ENCODE results near the gene LARGE1. TPM values are rescaled to one million over a fixed set of nuclear protein-coding genes. Genes with fewer than 3 reads are reported as not detected.

Gene LARGE1
- total and polyA plus RNA-seq, 5 donors = 23.8 to 100.0 (median 73.1) TPM

GRCh38 chr22:33598821-33599220, 321.5 kb downstream of the LARGE1 start:
- no peak for ATAC-seq
- no peaks in the 10 kb centered on the region for H3K27me3 ChIP-seq (ENCODE audit: control insufficient read depth, insufficient read depth)
- 87% methylated on average over 1 of the region's 1 CpG for WGBS

GRCh38 chr22:33597274-33597985, 322.8 kb downstream of the LARGE1 start:
- intact Hi-C loops (cut with DNase I) = no loop called here
- Histone ChIP-seq H3K4me1 (ENCODE audit: control insufficient read depth, insufficient read depth, low read length) (peaks cover 4% of the 10 kb centered on the region), H3K9me3 (ENCODE audit: control insufficient read depth, low read length) (no peaks in the 10 kb centered on the region), H3K27me3 (ENCODE audit: control insufficient read depth, insufficient read depth) (no peaks in the 10 kb centered on the region), H3K4me3 (ENCODE audit: low read length) (no peak overlapping the region), H3K27ac (ENCODE audit: low read length) (no peak overlapping the region)
- WGBS = 92% methylated on average over 6 of the region's 6 CpGs
- ATAC-seq (no peak), DNase-seq (no peak)

More at GRCh38 chr22:33598821-33599220, 321.5 kb downstream of the LARGE1 start:
- H3K9me3 ChIP-seq (ENCODE audit: control insufficient read depth, low read length) = no peaks in the 10 kb centered on the region
- intact Hi-C loops (cut with DNase I) = no loop called here
- H3K4me1 ChIP-seq (ENCODE audit: control insufficient read depth, insufficient read depth, low read length) = peaks cover 4% of the 10 kb centered on the region
- no peak overlapping the region for H3K27ac ChIP-seq (ENCODE audit: low read length)
- no peak for DNase-seq
- no peak overlapping the region for H3K4me3 ChIP-seq (ENCODE audit: low read length)

GRCh38 chr22:33593818-33594217, 326.5 kb downstream of the LARGE1 start:
- Histone ChIP-seq H3K27ac (ENCODE audit: low read length) (no peak overlapping the region), H3K4me3 (ENCODE audit: low read length) (no peak overlapping the region), H3K27me3 (ENCODE audit: control insufficient read depth, insufficient read depth) (no peaks in the 10 kb centered on the region), H3K4me1 (ENCODE audit: control insufficient read depth, insufficient read depth, low read length) (no peaks in the 10 kb centered on the region), H3K9me3 (ENCODE audit: control insufficient read depth, low read length) (no peaks in the 10 kb centered on the region)
- no peak for DNase-seq
- 94% methylated on average over 5 of the region's 5 CpGs for WGBS
- intact Hi-C loops (cut with DNase I) = no loop called here
- ATAC-seq = no peak

GRCh38 chr22:33591946-33592345, 328.3 kb downstream of the LARGE1 start:
- no peak overlapping the region for H3K4me3 ChIP-seq (ENCODE audit: low read length)
- intact Hi-C loops (cut with DNase I) = no loop called here
- H3K27me3 ChIP-seq (ENCODE audit: control insufficient read depth, insufficient read depth) = no peaks in the 10 kb centered on the region
- no peak for DNase-seq
- no peaks in the 10 kb centered on the region for H3K4me1 ChIP-seq (ENCODE audit: control insufficient read depth, insufficient read depth, low read length)
- H3K9me3 ChIP-seq (ENCODE audit: control insufficient read depth, low read length) = no peaks in the 10 kb centered on the region
- ATAC-seq = no peak
- H3K27ac ChIP-seq (ENCODE audit: low read length) = no peak overlapping the region

- Histone ChIP-seq H3K27ac (ENCODE audit: low read length) (no peak overlapping the region), H3K4me3 (ENCODE audit: low read length) (no peak overlapping the region), H3K9me3 (ENCODE audit: control insufficient read depth, low read length) (no peaks in the 10 kb centered on the region), H3K27me3 (ENCODE audit: control insufficient read depth, insufficient read depth) (no peaks in the 10 kb centered on the region), H3K4me1 (ENCODE audit: control insufficient read depth, insufficient read depth, low read length) (no peaks in the 10 kb centered on the region)
- intact Hi-C loops (cut with DNase I) = loop anchor here in 1 of 4 donors (10.0 kb wide), 1 partner anchor 284 kb away; no protein-coding TSS in a partner anchor
- no peak for DNase-seq
- no peak for ATAC-seq
Measured at GRCh38 chr22:33589297-33589696, 331.0 kb downstream of the LARGE1 start.

- no peaks in the 10 kb centered on the region for H3K4me1 ChIP-seq (ENCODE audit: control insufficient read depth, insufficient read depth, low read length)
- no peak overlapping the region for H3K4me3 ChIP-seq (ENCODE audit: low read length)
- no peaks in the 10 kb centered on the region for H3K9me3 ChIP-seq (ENCODE audit: control insufficient read depth, low read length)
- no peaks in the 10 kb centered on the region for H3K27me3 ChIP-seq (ENCODE audit: control insufficient read depth, insufficient read depth)
- no peak for ATAC-seq
- H3K27ac ChIP-seq (ENCODE audit: low read length) = no peak overlapping the region
- no peak for DNase-seq
- 90% methylated on average over 2 of the region's 2 CpGs for WGBS
- intact Hi-C loops (cut with DNase I) = loop anchor here in 1 of 4 donors (10.0 kb wide), 1 partner anchor 284 kb away; no protein-coding TSS in a partner anchor
Measured at GRCh38 chr22:33588860-33589259, 331.4 kb downstream of the LARGE1 start.

- DNase-seq (no peak), ATAC-seq (no peak)
- Histone ChIP-seq H3K4me1 (ENCODE audit: control insufficient read depth, insufficient read depth, low read length) (no peaks in the 10 kb centered on the region), H3K27me3 (ENCODE audit: control insufficient read depth, insufficient read depth) (no peaks in the 10 kb centered on the region), H3K27ac (ENCODE audit: low read length) (no peak overlapping the region), H3K4me3 (ENCODE audit: low read length) (no peak overlapping the region), H3K9me3 (ENCODE audit: control insufficient read depth, low read length) (no peaks in the 10 kb centered on the region)
- 87% methylated on average over 5 of the region's 5 CpGs for WGBS
- intact Hi-C loops (cut with DNase I) = loop anchor here in 2 of 4 donors (5.0 to 10.0 kb wide), 2 partner anchors 67 to 279 kb away; no protein-coding TSS in a partner anchor
Measured at GRCh38 chr22:33584152-33584551, 336.1 kb downstream of the LARGE1 start.

GRCh38 chr22:33582822-33583400, 337.4 kb downstream of the LARGE1 start:
- ATAC-seq = no peak
- no peaks in the 10 kb centered on the region for H3K9me3 ChIP-seq (ENCODE audit: control insufficient read depth, low read length)
- no peaks in the 10 kb centered on the region for H3K4me1 ChIP-seq (ENCODE audit: control insufficient read depth, insufficient read depth, low read length)
- intact Hi-C loops (cut with DNase I) = loop anchor here in 2 of 4 donors (5.0 to 10.0 kb wide), 2 partner anchors 66 to 278 kb away; no protein-coding TSS in a partner anchor
- no peak overlapping the region for H3K27ac ChIP-seq (ENCODE audit: low read length)
- H3K27me3 ChIP-seq (ENCODE audit: control insufficient read depth, insufficient read depth) = no peaks in the 10 kb centered on the region
- H3K4me3 ChIP-seq (ENCODE audit: low read length) = no peak overlapping the region
- no peak for DNase-seq
- 92% methylated on average over 1 of the region's 1 CpG for WGBS

- WGBS = 89% methylated on average over 7 of the region's 7 CpGs
- DNase-seq (no peak), ATAC-seq (no peak)
- no peaks in the 10 kb centered on the region for H3K9me3 ChIP-seq (ENCODE audit: control insufficient read depth, low read length)
- intact Hi-C loops (cut with DNase I) = loop anchor here in 2 of 4 donors (5.0 to 10.0 kb wide), 2 partner anchors 63 to 276 kb away; no protein-coding TSS in a partner anchor
- no peak overlapping the region for H3K4me3 ChIP-seq (ENCODE audit: low read length)
- no peak overlapping the region for H3K27ac ChIP-seq (ENCODE audit: low read length)
- H3K27me3 ChIP-seq (ENCODE audit: control insufficient read depth, insufficient read depth) = no peaks in the 10 kb centered on the region
- H3K4me1 ChIP-seq (ENCODE audit: control insufficient read depth, insufficient read depth, low read length) = no peaks in the 10 kb centered on the region
Measured at GRCh38 chr22:33580310-33580709, 340.0 kb downstream of the LARGE1 start.

- Histone ChIP-seq H3K9me3 (ENCODE audit: control insufficient read depth, low read length) (no peaks in the 10 kb centered on the region), H3K4me1 (ENCODE audit: control insufficient read depth, insufficient read depth, low read length) (no peaks in the 10 kb centered on the region), H3K27ac (ENCODE audit: low read length) (no peak overlapping the region), H3K27me3 (ENCODE audit: control insufficient read depth, insufficient read depth) (no peaks in the 10 kb centered on the region), H3K4me3 (ENCODE audit: low read length) (no peak overlapping the region)
- WGBS = 54% methylated on average over 8 of the region's 8 CpGs
- DNase-seq (peak; percentile 39 to 81 (median 74)), ATAC-seq (peak; percentile 87 to 89)
- intact Hi-C loops (cut with DNase I) = loop anchor here (5.0 to 10.0 kb wide), 4 partner anchors 55 to 277 kb away; no protein-coding TSS in a partner anchor
Measured at GRCh38 chr22:33579448-33580093, 340.7 kb downstream of the LARGE1 start.

- no peak for DNase-seq
- intact Hi-C loops (cut with DNase I) = loop anchor here (5.0 to 10.0 kb wide), 3 partner anchors 54 to 276 kb away; no protein-coding TSS in a partner anchor
Measured at GRCh38 chr22:33578752-33579151, 341.5 kb downstream of the LARGE1 start.

More at GRCh38 chr22:33578752-33579151, 341.5 kb downstream of the LARGE1 start:
- Histone ChIP-seq H3K4me1 (ENCODE audit: control insufficient read depth, insufficient read depth, low read length) (no peaks in the 10 kb centered on the region), H3K9me3 (ENCODE audit: control insufficient read depth, low read length) (no peaks in the 10 kb centered on the region), H3K27ac (ENCODE audit: low read length) (no peak overlapping the region), H3K27me3 (ENCODE audit: control insufficient read depth, insufficient read depth) (no peaks in the 10 kb centered on the region), H3K4me3 (ENCODE audit: low read length) (no peak overlapping the region)
- WGBS = 72% methylated on average over 1 of the region's 1 CpG
- no peak for ATAC-seq

All from right cardiac atrium (tissue), 5 donors.